LNCaP clone FGC (cell line): ENCODE data around the gene LAMA2.

Experiments used
- DNase-seq: peaks from one replicate; pipeline ENCODE4 v3.0.0-alpha.2; 2011; ENCODE audit warnings: low read depth
- H3K4me3 ChIP-seq: 2 replicates; pipeline ENCODE4 v1.5.1; 2011; ENCODE audit warnings: mild to moderate bottlenecking, low read depth, low read length, control low read depth
- CTCF ChIP-seq: IDR thresholded peaks from 2 replicates; pipeline ENCODE4 v1.5.1; 2012; ENCODE audit warnings: mild to moderate bottlenecking; ENCODE audit not compliant: control insufficient read depth, insufficient read depth; ENCODE audit errors: extremely low read depth

LAMA2 gene

GRCh38 chr6:129340983-129341382, 458.0 kb downstream of the LAMA2 start:
- no peak for DNase-seq
- no peak for TF ChIP-seq CTCF
- no peak overlapping the region for H3K4me3 ChIP-seq

GRCh38 chr6:129342243-129342642, 459.3 kb downstream of the LAMA2 start:
- no peak overlapping the region for H3K4me3 ChIP-seq
- no peak for TF ChIP-seq CTCF
- no peak for DNase-seq

- H3K4me3 ChIP-seq: no peak overlapping the region
- TF ChIP-seq CTCF: no peak
- DNase-seq: no peak
Measured at GRCh38 chr6:129342796-129343195, 459.9 kb downstream of the LAMA2 start.

- DNase-seq: no peak
- TF ChIP-seq CTCF: no peak
- no peak overlapping the region for H3K4me3 ChIP-seq
Measured at GRCh38 chr6:129344379-129344778, 461.4 kb downstream of the LAMA2 start.

GRCh38 chr6:129345890-129346289, 463.0 kb downstream of the LAMA2 start:
- TF ChIP-seq CTCF: no peak

GRCh38 chr6:129346964-129347363, 464.0 kb downstream of the LAMA2 start:
- H3K4me3 ChIP-seq: no peak overlapping the region
- TF ChIP-seq CTCF: no peak
- DNase-seq: no peak

More at GRCh38 chr6:129345890-129346289, 463.0 kb downstream of the LAMA2 start:
- DNase-seq: no peak
- H3K4me3 ChIP-seq: no peak overlapping the region

GRCh38 chr6:129350278-129350677, 467.3 kb downstream of the LAMA2 start:
- DNase-seq: no peak
- H3K4me3 ChIP-seq: no peak overlapping the region
- no peak for TF ChIP-seq CTCF
